H1 (cell line): ENCODE data around the gene TUBGCP3. TPM values are rescaled to one million over a fixed set of nuclear protein-coding genes. Genes with fewer than 3 reads are reported as not detected.

Experiments
- ASH2L ChIP-seq: fragments of 200-600, 300-600 bp; sonication (generic); IDR thresholded peaks from one replicate; pipeline ENCODE4 v1.7.1; 2017; ENCODE audit warnings: low read length
- ATF2 ChIP-seq: IDR thresholded peaks from 2 replicates; pipeline ENCODE4 v1.6.1; 2012; ENCODE audit warnings: low read length, inconsistent platforms
- BACH1 ChIP-seq: IDR thresholded peaks from 2 replicates; pipeline ENCODE4 v1.6.1; 2012; ENCODE audit warnings: low read length, improper control_type of control experiment
- CEBPB ChIP-seq: IDR thresholded peaks from 2 replicates; pipeline ENCODE4 v1.6.1; 2012; ENCODE audit warnings: low read depth, low read length
- GTF2F1 ChIP-seq: IDR thresholded peaks from 2 replicates; pipeline ENCODE4 v1.6.1; 2012; ENCODE audit warnings: low read depth, low read length, improper control_type of control experiment, borderline replicate concordance
- HDAC2 ChIP-seq, 2 experiments: fragments of 300-600 bp in 1 of 2; sonication (generic) in 1 of 2; IDR thresholded peaks; 2 replicates each; pipeline ENCODE4 v1.6.1; 2011 to 2012; ENCODE audit warnings: low read depth in 2 of 2, low read length in 2 of 2, mild to moderate bottlenecking in 2 of 2, moderate library complexity in 2 of 2, borderline replicate concordance in 1 of 2, inconsistent platforms in 1 of 2
- HDAC6 ChIP-seq: IDR thresholded peaks from one replicate; pipeline ENCODE4 v1.7.1; 2012; ENCODE audit warnings: low read depth, mild to moderate bottlenecking, inconsistent platforms, low read length, moderate library complexity
- NRF1 ChIP-seq: IDR thresholded peaks from 2 replicates; pipeline ENCODE4 v1.6.1; 2011; ENCODE audit warnings: mild to moderate bottlenecking, low read depth, low read length, improper control_type of control experiment
- PHF8 ChIP-seq: fragments of 200-600 bp; sonication (generic); conservative IDR thresholded peaks from 2 replicates; pipeline ENCODE4 v1.7.1; 2012; ENCODE audit warnings: low read depth, mild to moderate bottlenecking, inconsistent platforms, low read length, moderate library complexity
- RAD21 ChIP-seq, 2 experiments: IDR thresholded peaks in 1 of 2; conservative IDR thresholded peaks in 1 of 2; 2 replicates each; pipeline ENCODE4 v1.6.1; 2011; ENCODE audit warnings: low read depth in 2 of 2, low read length in 2 of 2, improper control_type of control experiment in 1 of 2, inconsistent platforms in 1 of 2, mild to moderate bottlenecking in 1 of 2, moderate library complexity in 1 of 2
- SAP30 ChIP-seq: fragments of 300-600 bp; sonication (generic); IDR thresholded peaks from 2 replicates; pipeline ENCODE4 v1.7.1; 2012; ENCODE audit warnings: low read length, moderate library complexity, mild to moderate bottlenecking, inconsistent platforms; ENCODE audit not compliant: insufficient read depth, insufficient replicate concordance
- YY1 ChIP-seq: IDR thresholded peaks from 2 replicates; pipeline ENCODE4 v1.6.1; 2011; ENCODE audit warnings: low read depth, mild to moderate bottlenecking, low read length
- polyA plus RNA-seq, 7 experiments: library from polyadenylated mRNA; depleted of rRNA in 3 of 7; stranded (reverse) in 5 of 7; unstranded in 2 of 7; fragments of >200 nt in 5 of 7; fragments of 200-250 nt in 2 of 7; gene quantifications; 1 replicate in 5 of 7; 2 replicates in 1 of 7; 4 replicates in 1 of 7; pipeline versions ENCODE4 v1.2.1 to v1.2.3, GENCODE V29; 2011 to 2013; ENCODE audit warnings: missing spikeins in 2 of 7, mixed read lengths in 2 of 7
- total RNA-seq: library from RNA; stranded (reverse); fragmentation: NEBNext Ultra II Directional; extraction: Animal tissue kit (Norgen Biotek cat#: 25700); gene quantifications from 2 replicates; pipeline ENCODE4 v1.2.1, GENCODE V29; 2021
- TF ChIP-seq, protein P1 (sequence below), 3 experiments: IDR thresholded peaks; 1 replicate in 2 of 3; 2 replicates in 1 of 3; pipeline versions ENCODE4 v1.5.1 to v1.6.1; 2011; ENCODE audit warnings: low read length in 3 of 3, mild to moderate bottlenecking in 3 of 3, inconsistent platforms in 2 of 3, low read depth in 1 of 3, moderate library complexity in 1 of 3; ENCODE audit not compliant: insufficient read depth in 1 of 3; ENCODE audit errors: control extremely low read depth in 1 of 3
- TF ChIP-seq, protein P2 (sequence below): IDR thresholded peaks from 2 replicates; pipeline ENCODE4 v1.6.1; 2012; ENCODE audit warnings: inconsistent platforms
- TF ChIP-seq, protein P3 (sequence below): IDR thresholded peaks from 2 replicates; pipeline ENCODE4 v1.6.1; 2011; ENCODE audit warnings: low read depth, mild to moderate bottlenecking, low read length; ENCODE audit not compliant: insufficient read depth

Gene TUBGCP3
- total and polyA plus RNA-seq, 2 of the 8 experiments (the other 6 are each of a cell fraction or from before 2014, with no cell fraction given), result 27.0 to 31.7 TPM

GRCh38 chr13:112443191-112443994 lies 144.6 kb downstream of the TUBGCP3 start (continued):
- TF ChIP-seq SAP30 (no peak), HDAC2 (IDR thresholded peaks at IDR 0.05; ENCODE audit: borderline replicate concordance in 1 of 2, low read depth in 2 of 2, low read length in 2 of 2) (0 out of 4 replicates have a peak, but pooled peaks of 1 of the 2 experiments have one; percentile 5), YY1 (no peak), RAD21 (IDR thresholded peaks at IDR 0.05 in 1 of 2, conservative IDR thresholded peaks at IDR 0.05 in 1 of 2; ENCODE audit: low read depth in 2 of 2, low read length in 2 of 2) (peak; percentile 73 to 84), GTF2F1 (no peak), PHF8 (no peak), ATF2 (no peak), NRF1 (no peak), ASH2L (no peak), HDAC6 (no peak), CEBPB (no peak), BACH1 (peak; percentile 70)
- TF ChIP-seq, protein P1, sequence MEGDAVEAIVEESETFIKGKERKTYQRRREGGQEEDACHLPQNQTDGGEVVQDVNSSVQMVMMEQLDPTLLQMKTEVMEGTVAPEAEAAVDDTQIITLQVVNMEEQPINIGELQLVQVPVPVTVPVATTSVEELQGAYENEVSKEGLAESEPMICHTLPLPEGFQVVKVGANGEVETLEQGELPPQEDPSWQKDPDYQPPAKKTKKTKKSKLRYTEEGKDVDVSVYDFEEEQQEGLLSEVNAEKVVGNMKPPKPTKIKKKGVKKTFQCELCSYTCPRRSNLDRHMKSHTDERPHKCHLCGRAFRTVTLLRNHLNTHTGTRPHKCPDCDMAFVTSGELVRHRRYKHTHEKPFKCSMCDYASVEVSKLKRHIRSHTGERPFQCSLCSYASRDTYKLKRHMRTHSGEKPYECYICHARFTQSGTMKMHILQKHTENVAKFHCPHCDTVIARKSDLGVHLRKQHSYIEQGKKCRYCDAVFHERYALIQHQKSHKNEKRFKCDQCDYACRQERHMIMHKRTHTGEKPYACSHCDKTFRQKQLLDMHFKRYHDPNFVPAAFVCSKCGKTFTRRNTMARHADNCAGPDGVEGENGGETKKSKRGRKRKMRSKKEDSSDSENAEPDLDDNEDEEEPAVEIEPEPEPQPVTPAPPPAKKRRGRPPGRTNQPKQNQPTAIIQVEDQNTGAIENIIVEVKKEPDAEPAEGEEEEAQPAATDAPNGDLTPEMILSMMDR (IDR thresholded peaks at IDR 0.05; ENCODE audit: control extremely low read depth in 1 of 3, insufficient read depth in 1 of 3, low read depth in 1 of 3, low read length in 3 of 3), result peak in 2 of 3 experiments; percentile 70 to 81; a peak in 3 of 4 replicates
- TF ChIP-seq, protein P2, sequence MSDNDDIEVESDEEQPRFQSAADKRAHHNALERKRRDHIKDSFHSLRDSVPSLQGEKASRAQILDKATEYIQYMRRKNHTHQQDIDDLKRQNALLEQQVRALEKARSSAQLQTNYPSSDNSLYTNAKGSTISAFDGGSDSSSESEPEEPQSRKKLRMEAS, result peak; percentile 30
- TF ChIP-seq, protein P3, sequence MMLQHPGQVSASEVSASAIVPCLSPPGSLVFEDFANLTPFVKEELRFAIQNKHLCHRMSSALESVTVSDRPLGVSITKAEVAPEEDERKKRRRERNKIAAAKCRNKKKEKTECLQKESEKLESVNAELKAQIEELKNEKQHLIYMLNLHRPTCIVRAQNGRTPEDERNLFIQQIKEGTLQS, result no peak
- TF ChIP-seq, all 59 proteins: peak for 6
